Lower leg skin (tissue), 3 donors: ENCODE results near the gene FCRL4.

Experiments used
- CTCF ChIP-seq, 3 donors: fragments of 450-650 bp; IDR thresholded peaks; one replicate each; pipeline ENCODE4 v1.5.1; 2016; ENCODE audit warnings: antibody characterized with exemption in 3 of 3, mild to moderate bottlenecking in 3 of 3, moderate library complexity in 2 of 3
- POLR2A ChIP-seq, 2 donors: fragments of 450-650 bp; IDR thresholded peaks; one replicate each; pipeline ENCODE4 v1.6.1; 2016 to 2017; ENCODE audit warnings: antibody characterized with exemption in 2 of 2, mild to moderate bottlenecking in 1 of 2, moderate library complexity in 1 of 2

DNA sequence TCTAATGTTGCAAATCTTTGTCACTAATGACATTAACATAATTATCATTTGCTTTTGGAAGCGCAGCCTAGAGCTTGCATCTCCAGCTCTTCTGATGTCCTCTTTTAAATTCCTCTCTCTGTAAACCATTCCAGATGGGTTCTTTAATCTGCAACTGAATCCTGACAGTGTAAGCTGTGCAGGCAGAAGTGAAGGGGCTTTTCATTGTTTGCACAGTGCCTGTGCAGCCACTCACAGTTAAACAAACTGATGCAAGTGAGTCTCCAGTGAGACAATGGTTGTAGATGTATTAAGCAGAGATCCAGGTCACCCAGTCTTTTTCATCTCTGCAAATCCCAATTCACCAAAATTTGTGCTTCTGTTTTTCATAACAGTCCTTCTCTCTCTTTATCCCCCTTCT, 23.0 kb downstream of the FCRL4 start:
- TF ChIP-seq CTCF (IDR thresholded peaks at IDR 0.05) (no peak), POLR2A (IDR thresholded peaks at IDR 0.05) (no peak)
